Hypothalamus (tissue), 51 donors: ENCODE data around the gene CPSF6.
"Not testable (repeated sequence)": the region's sequence is repeated elsewhere in the genome, so short reads cannot be mapped to it uniquely, and the experiment has no call there.

Source experiments
- DNase-seq, 51 donors: peaks; one replicate each; lab custom pipeline; 2025; lab: John Stamatoyannopoulos, UW

The CPSF6 gene

GRCh38 chr12:69239352-69239921 lies at the start of gene CPSF6:
Gene CPSF6 (plus strand): TSS chr12:69239569. CDS start chr12:69239647, 78 bp downstream.
- peak; percentile 42 to 98 (median 92) for DNase-seq

- DNase-seq, result no peak
Measured at GRCh38 chr12:69196302-69197288, 42.8 kb upstream of the CPSF6 start.

- not testable (repeated sequence) for DNase-seq
Measured at GRCh38 chr12:69199976-69200375, 39.4 kb upstream of the CPSF6 start.

- no peak for DNase-seq
Measured at GRCh38 chr12:69204191-69204590, 35.2 kb upstream of the CPSF6 start.

GRCh38 chr12:69210661-69211060 lies 28.7 kb upstream of the CPSF6 start:
- no peak for DNase-seq

GRCh38 chr12:69211160-69211559 lies 28.2 kb upstream of the CPSF6 start:
- no peak for DNase-seq

GRCh38 chr12:69214169-69214568 lies 25.2 kb upstream of the CPSF6 start:
- DNase-seq, result no peak

GRCh38 chr12:69225251-69225910 lies 14.0 kb upstream of the CPSF6 start:
- DNase-seq, result no peak

GRCh38 chr12:69231479-69231878 lies 7.9 kb upstream of the CPSF6 start:
- DNase-seq, result no peak

GRCh38 chr12:69238589-69239351 lies 599 bp upstream of the CPSF6 start:
- DNase-seq, result peak in 1 of 51 donors; percentile 5

GRCh38 chr12:69239922-69240630 lies 707 bp downstream of the CPSF6 start:
- peak in 42 of 51 donors; percentile 4 to 70 (median 37) for DNase-seq

- DNase-seq, result peak in 3 of 51 donors; percentile 1 to 59 (median 3)
Measured at GRCh38 chr12:69240631-69240995, 1.2 kb downstream of the CPSF6 start.

- no peak for DNase-seq
Measured at GRCh38 chr12:69241438-69242092, 2.2 kb downstream of the CPSF6 start.

GRCh38 chr12:69243099-69244084 lies 4.0 kb downstream of the CPSF6 start:
- no peak for DNase-seq

- no peak for DNase-seq
Measured at GRCh38 chr12:69247268-69248018, 8.1 kb downstream of the CPSF6 start.

- DNase-seq, result no peak
Measured at GRCh38 chr12:69252033-69252432, 12.7 kb downstream of the CPSF6 start.

- peak in 1 of 51 donors; percentile 30 for DNase-seq
Measured at GRCh38 chr12:69254046-69254445, 14.7 kb downstream of the CPSF6 start.
